HG02970 (cell line): ENCODE results near the gene PLCD4.

Experiments
- ATAC-seq: cut with Tn5 transposase; IDR thresholded peaks from one replicate; pipeline ENCODE4 v1.9.1; 2021; ENCODE audit warnings: mild to moderate bottlenecking, moderate library complexity, moderate number of reproducible peaks; ENCODE audit not compliant: unreplicated experiment, low FRiP score

The PLCD4 gene

DNA sequence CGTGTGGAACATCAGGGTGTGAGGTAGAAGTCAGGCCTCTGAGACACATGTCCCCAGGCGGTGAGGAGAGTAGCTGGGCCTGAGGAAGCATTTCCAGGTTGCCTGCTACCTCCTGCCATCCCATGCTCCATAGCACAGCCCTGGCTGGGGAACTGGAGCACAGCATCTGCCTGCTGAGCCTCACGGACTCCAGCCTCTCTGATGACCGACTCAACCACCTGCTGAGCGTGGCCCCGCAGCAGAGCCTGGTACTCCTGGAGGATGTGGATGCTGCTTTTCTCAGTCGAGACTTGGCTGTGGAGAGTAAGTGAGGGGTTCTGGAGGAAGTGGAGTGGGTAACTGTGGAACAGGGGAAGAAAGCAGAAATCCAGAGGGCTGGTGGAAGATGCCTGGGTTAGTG, 54.7 kb downstream of the PLCD4 start:
- no peak for ATAC-seq

- ATAC-seq, result no peak
These were observed 55.1 kb downstream of the PLCD4 start for GRCh38 chr2:218662827-218663226.

DNA sequence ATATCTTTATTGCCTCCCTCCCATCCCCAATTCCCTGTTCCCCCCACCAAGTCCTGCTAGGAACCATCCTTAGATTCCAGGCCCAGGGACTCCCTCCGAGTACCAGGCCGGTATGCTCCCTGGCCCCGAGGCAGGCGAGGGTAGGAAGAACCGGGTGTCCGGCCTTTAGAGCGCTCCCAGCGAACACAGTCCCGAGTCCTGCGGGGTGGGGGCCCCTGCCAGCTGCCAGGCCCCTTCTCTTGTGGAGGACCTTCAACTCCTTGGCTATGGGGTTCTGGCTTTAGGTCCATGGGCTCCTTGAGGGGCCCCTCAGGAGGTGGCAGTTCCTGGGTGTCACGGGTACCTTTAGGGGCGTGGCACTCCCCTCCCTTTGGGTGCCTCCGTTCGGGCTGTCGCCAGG, 56.2 kb downstream of the PLCD4 start:
- no peak for ATAC-seq

- no peak for ATAC-seq
These were observed 57.0 kb downstream of the PLCD4 start for GRCh38 chr2:218664653-218665052.

DNA sequence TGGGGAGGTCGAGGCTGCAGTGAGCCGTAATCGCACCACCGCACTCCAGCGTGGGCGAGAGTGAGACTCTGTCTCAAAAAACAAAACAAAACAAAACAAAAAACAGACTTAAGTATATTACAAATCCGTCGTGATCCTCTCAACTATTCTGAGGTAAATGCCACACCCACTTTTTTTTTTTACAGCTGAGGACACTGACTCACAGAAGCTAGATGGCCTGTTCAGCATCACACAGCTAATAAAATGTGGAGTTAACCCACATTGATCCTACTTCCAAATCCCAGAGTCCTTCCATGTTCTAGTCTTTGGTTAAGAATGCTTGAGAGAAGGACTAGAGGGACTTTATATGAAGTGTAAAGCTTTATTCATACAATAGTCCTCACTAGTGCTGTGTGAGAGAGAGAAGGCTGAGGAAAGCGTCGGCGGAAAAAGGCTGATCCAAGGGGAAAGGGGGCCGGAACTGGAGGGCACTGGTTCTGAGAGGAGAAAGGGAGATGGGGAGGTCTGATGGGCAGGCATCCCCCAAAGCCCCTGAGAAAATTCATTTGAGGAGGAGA, 63.5 kb downstream of the PLCD4 start:
- ATAC-seq, result no peak

- ATAC-seq, result peak; percentile 83
These were observed 64.2 kb downstream of the PLCD4 start, which contains the start of the genes RNF25 and STK36 for GRCh38 chr2:218671654-218672566. Gene RNF25 (minus strand): TSS chr2:218672002. CDS start chr2:218671970, 32 bp downstream. Gene STK36 (plus strand): TSS chr2:218672086. CDS start chr2:218672830, 744 bp downstream.

DNA sequence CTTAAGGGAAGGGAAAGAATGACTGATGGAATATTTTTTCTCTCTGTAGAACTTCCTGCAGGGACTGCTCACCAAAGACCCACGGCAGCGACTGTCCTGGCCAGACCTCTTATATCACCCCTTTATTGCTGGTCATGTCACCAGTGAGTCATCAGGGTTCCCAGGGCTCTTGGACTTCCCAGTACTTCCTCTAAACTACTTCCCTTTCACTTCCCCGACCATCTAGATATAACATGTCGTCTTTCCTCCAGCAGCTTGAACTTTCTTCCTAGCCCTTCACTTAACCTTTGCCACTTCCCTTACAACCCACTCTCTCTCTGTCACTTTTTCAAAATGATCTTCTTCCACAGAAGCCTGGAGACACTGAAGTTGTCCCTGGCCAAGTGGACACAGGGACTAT, 71.4 kb downstream of the PLCD4 start:
- ATAC-seq, result no peak

DNA sequence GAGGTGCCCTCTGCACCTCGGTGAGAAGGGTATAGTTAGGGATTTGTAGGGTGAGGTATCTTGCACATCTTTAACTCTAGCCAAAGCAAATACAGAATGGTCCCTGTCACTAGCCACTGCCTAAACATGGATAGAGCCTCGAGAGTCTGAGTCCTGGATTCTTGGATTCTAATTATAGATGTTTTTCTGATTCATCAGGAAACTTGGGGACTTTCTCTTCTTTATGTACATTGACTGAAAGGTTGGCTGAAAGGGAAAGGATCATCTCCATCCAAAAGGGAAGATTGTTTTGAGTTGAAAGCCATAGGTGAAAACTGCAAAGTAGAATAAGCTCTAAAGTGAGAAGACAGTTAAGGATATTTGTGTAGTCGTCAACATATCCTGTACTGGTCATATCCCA, 72.4 kb downstream of the PLCD4 start:
- no peak for ATAC-seq
